ENCODE data around the gene TOGARAM2.

DNA sequence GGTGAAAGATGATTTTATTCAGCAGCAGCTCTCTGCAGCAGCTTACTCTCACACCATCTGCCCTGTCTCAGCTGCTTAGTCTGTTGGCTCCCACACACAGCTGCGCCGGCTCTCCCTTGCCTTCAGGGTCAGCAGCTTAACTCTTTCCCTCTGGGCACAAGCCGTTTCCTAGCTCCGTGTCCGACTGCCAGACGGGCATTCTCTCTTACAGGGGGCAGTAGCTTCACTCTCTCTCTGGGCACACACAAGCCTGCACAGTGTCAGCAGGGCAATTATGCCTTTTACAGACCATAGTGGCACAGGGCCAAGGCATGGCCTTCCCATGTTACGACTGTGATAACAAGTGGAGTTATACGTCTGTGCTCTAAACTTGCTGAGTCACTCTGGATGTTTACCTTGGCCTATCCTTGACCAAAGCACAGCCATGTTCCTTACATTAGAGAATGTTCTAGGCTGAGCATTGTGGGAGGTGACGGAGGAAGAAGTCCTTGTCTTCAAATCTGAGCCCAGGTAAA, 61.5 kb downstream of the TOGARAM2 start:
- TF ChIP-seq NCOR1 (IDR thresholded peaks at IDR 0.05; ENCODE audit: borderline replicate concordance, low read length) (no peak), GABPB1 (CRISPR knock-in tag; IDR thresholded peaks at IDR 0.05) (no peak), FOXK2 (IDR thresholded peaks at IDR 0.05) (no peak), POLR2G (IDR thresholded peaks at IDR 0.05; ENCODE audit: low read depth, low read length) (no peak), ZNF619 (CRISPR knock-in tag; IDR thresholded peaks at IDR 0.05) (no peak), ZNF790 (CRISPR knock-in tag; IDR thresholded peaks at IDR 0.05; ENCODE audit: borderline replicate concordance) (no peak), ZNF224 (CRISPR knock-in tag; IDR thresholded peaks at IDR 0.05) (no peak)
- TF ChIP-seq, protein P1, sequence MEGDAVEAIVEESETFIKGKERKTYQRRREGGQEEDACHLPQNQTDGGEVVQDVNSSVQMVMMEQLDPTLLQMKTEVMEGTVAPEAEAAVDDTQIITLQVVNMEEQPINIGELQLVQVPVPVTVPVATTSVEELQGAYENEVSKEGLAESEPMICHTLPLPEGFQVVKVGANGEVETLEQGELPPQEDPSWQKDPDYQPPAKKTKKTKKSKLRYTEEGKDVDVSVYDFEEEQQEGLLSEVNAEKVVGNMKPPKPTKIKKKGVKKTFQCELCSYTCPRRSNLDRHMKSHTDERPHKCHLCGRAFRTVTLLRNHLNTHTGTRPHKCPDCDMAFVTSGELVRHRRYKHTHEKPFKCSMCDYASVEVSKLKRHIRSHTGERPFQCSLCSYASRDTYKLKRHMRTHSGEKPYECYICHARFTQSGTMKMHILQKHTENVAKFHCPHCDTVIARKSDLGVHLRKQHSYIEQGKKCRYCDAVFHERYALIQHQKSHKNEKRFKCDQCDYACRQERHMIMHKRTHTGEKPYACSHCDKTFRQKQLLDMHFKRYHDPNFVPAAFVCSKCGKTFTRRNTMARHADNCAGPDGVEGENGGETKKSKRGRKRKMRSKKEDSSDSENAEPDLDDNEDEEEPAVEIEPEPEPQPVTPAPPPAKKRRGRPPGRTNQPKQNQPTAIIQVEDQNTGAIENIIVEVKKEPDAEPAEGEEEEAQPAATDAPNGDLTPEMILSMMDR (CRISPR knock-in tag; IDR thresholded peaks at IDR 0.05): no peak
- TF ChIP-seq, protein P2, sequence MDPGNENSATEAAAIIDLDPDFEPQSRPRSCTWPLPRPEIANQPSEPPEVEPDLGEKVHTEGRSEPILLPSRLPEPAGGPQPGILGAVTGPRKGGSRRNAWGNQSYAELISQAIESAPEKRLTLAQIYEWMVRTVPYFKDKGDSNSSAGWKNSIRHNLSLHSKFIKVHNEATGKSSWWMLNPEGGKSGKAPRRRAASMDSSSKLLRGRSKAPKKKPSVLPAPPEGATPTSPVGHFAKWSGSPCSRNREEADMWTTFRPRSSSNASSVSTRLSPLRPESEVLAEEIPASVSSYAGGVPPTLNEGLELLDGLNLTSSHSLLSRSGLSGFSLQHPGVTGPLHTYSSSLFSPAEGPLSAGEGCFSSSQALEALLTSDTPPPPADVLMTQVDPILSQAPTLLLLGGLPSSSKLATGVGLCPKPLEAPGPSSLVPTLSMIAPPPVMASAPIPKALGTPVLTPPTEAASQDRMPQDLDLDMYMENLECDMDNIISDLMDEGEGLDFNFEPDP (CRISPR knock-in tag; conservative IDR thresholded peaks at IDR 0.05): no peak
- TF ChIP-seq, protein P3, sequence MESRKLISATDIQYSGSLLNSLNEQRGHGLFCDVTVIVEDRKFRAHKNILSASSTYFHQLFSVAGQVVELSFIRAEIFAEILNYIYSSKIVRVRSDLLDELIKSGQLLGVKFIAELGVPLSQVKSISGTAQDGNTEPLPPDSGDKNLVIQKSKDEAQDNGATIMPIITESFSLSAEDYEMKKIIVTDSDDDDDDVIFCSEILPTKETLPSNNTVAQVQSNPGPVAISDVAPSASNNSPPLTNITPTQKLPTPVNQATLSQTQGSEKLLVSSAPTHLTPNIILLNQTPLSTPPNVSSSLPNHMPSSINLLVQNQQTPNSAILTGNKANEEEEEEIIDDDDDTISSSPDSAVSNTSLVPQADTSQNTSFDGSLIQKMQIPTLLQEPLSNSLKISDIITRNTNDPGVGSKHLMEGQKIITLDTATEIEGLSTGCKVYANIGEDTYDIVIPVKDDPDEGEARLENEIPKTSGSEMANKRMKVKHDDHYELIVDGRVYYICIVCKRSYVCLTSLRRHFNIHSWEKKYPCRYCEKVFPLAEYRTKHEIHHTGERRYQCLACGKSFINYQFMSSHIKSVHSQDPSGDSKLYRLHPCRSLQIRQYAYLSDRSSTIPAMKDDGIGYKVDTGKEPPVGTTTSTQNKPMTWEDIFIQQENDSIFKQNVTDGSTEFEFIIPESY (CRISPR knock-in tag; IDR thresholded peaks at IDR 0.05): no peak
- TF ChIP-seq, protein P4, sequence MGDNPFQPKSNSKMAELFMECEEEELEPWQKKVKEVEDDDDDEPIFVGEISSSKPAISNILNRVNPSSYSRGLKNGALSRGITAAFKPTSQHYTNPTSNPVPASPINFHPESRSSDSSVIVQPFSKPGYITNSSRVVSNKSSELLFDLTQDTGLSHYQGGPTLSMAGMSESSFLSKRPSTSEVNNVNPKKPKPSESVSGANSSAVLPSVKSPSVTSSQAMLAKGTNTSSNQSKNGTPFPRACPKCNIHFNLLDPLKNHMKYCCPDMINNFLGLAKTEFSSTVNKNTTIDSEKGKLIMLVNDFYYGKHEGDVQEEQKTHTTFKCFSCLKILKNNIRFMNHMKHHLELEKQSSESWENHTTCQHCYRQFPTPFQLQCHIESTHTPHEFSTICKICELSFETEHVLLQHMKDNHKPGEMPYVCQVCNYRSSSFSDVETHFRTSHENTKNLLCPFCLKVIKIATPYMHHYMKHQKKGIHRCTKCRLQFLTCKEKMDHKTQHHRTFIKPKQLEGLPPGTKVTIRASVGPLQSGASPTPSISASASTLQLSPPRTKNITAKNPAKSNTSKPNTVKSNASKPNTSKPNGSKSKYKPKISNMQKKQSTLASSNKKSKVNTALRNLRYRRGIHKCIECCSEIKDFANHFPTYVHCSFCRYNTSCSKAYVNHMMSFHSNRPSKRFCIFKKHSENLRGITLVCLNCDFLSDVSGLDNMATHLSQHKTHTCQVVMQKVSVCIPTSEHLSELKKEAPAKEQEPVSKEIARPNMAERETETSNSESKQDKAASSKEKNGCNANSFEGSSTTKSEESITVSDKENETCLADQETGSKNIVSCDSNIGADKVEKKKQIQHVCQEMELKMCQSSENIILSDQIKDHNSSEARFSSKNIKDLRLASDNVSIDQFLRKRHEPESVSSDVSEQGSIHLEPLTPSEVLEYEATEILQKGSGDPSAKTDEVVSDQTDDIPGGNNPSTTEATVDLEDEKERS (CRISPR knock-in tag; IDR thresholded peaks at IDR 0.05): no peak

Measured in HepG2 (cell line).